HG03565 (cell line): Measurements from ENCODE around the gene P3H3.

Experiments used
- ATAC-seq: cut with Tn5 transposase; IDR thresholded peaks from one replicate; pipeline ENCODE4 v1.9.1; 2021; ENCODE audit warnings: mild to moderate bottlenecking, moderate library complexity; ENCODE audit not compliant: unreplicated experiment

P3H3 gene

GRCh38 chr12:6799147-6799546 lies 29.1 kb upstream of the P3H3 start:
- ATAC-seq = no peak

GRCh38 chr12:6807170-6807569 lies 21.0 kb upstream of the P3H3 start:
- ATAC-seq = no peak

- no peak for ATAC-seq
Observed at GRCh38 chr12:6809056-6809455, 19.2 kb upstream of the P3H3 start.

GRCh38 chr12:6810758-6811157 lies 17.4 kb upstream of the P3H3 start:
- no peak for ATAC-seq

- ATAC-seq = no peak
Observed at GRCh38 chr12:6813363-6813762, 14.8 kb upstream of the P3H3 start.

- ATAC-seq = no peak
Observed at GRCh38 chr12:6816598-6816997, 11.6 kb upstream of the P3H3 start.

GRCh38 chr12:6817098-6817497 lies 11.1 kb upstream of the P3H3 start:
- ATAC-seq = no peak

- ATAC-seq = no peak
Observed at GRCh38 chr12:6817662-6818157, 10.5 kb upstream of the P3H3 start.

- no peak for ATAC-seq
Observed at GRCh38 chr12:6818222-6818621, 10.0 kb upstream of the P3H3 start.

GRCh38 chr12:6818645-6819044 lies 9.6 kb upstream of the P3H3 start:
- ATAC-seq = no peak

- ATAC-seq = no peak
Observed at GRCh38 chr12:6819106-6820030, 8.8 kb upstream of the P3H3 start.

GRCh38 chr12:6820166-6820565 lies 8.0 kb upstream of the P3H3 start:
- no peak for ATAC-seq

- ATAC-seq = no peak
Observed at GRCh38 chr12:6821591-6822425, 6.4 kb upstream of the P3H3 start, which contains the start of gene GPR162. TSS of gene GPR162 (plus strand) at chr12:6821821. CDS start at chr12:6823899, 2,078 bp downstream.

- no peak for ATAC-seq
Observed at GRCh38 chr12:6822426-6823135, 5.6 kb upstream of the P3H3 start.

- ATAC-seq = no peak
Observed at GRCh38 chr12:6823182-6824084, 4.8 kb upstream of the P3H3 start.

GRCh38 chr12:6824085-6824775 lies 4.0 kb upstream of the P3H3 start:
- ATAC-seq = no peak

- ATAC-seq = no peak
Observed at GRCh38 chr12:6824901-6825381, 3.3 kb upstream of the P3H3 start.

GRCh38 chr12:6825398-6826124 lies 2.6 kb upstream of the P3H3 start:
- ATAC-seq = no peak
